ENCODE data around the gene SLC35E4.

- no peak for TF ChIP-seq RXRA (IDR thresholded peaks at IDR 0.05)
- TF ChIP-seq, protein P1, sequence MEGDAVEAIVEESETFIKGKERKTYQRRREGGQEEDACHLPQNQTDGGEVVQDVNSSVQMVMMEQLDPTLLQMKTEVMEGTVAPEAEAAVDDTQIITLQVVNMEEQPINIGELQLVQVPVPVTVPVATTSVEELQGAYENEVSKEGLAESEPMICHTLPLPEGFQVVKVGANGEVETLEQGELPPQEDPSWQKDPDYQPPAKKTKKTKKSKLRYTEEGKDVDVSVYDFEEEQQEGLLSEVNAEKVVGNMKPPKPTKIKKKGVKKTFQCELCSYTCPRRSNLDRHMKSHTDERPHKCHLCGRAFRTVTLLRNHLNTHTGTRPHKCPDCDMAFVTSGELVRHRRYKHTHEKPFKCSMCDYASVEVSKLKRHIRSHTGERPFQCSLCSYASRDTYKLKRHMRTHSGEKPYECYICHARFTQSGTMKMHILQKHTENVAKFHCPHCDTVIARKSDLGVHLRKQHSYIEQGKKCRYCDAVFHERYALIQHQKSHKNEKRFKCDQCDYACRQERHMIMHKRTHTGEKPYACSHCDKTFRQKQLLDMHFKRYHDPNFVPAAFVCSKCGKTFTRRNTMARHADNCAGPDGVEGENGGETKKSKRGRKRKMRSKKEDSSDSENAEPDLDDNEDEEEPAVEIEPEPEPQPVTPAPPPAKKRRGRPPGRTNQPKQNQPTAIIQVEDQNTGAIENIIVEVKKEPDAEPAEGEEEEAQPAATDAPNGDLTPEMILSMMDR (IDR thresholded peaks at IDR 0.05; ENCODE audit: low read depth, low read length, missing input control), result no peak
- TF ChIP-seq, protein P2, sequence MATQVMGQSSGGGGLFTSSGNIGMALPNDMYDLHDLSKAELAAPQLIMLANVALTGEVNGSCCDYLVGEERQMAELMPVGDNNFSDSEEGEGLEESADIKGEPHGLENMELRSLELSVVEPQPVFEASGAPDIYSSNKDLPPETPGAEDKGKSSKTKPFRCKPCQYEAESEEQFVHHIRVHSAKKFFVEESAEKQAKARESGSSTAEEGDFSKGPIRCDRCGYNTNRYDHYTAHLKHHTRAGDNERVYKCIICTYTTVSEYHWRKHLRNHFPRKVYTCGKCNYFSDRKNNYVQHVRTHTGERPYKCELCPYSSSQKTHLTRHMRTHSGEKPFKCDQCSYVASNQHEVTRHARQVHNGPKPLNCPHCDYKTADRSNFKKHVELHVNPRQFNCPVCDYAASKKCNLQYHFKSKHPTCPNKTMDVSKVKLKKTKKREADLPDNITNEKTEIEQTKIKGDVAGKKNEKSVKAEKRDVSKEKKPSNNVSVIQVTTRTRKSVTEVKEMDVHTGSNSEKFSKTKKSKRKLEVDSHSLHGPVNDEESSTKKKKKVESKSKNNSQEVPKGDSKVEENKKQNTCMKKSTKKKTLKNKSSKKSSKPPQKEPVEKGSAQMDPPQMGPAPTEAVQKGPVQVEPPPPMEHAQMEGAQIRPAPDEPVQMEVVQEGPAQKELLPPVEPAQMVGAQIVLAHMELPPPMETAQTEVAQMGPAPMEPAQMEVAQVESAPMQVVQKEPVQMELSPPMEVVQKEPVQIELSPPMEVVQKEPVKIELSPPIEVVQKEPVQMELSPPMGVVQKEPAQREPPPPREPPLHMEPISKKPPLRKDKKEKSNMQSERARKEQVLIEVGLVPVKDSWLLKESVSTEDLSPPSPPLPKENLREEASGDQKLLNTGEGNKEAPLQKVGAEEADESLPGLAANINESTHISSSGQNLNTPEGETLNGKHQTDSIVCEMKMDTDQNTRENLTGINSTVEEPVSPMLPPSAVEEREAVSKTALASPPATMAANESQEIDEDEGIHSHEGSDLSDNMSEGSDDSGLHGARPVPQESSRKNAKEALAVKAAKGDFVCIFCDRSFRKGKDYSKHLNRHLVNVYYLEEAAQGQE (IDR thresholded peaks at IDR 0.05), result no peak
- TF ChIP-seq MAX (IDR thresholded peaks at IDR 0.05), result no peak
- no peak for TF ChIP-seq FOXA1 (IDR thresholded peaks at IDR 0.05)
These were observed 7.7 kb downstream of the SLC35E4 start for GRCh38 chr22:30643055-30643875.

Measured in liver (tissue), 3 donors.